ENCODE measurements around the gene TMEM217. TPM values are rescaled to one million over a fixed set of nuclear protein-coding genes. Genes with fewer than 3 reads are reported as not detected.

TMEM217 gene
- total RNA-seq, 1 donor from 2014 or later = 4.0 TPM

DNA sequence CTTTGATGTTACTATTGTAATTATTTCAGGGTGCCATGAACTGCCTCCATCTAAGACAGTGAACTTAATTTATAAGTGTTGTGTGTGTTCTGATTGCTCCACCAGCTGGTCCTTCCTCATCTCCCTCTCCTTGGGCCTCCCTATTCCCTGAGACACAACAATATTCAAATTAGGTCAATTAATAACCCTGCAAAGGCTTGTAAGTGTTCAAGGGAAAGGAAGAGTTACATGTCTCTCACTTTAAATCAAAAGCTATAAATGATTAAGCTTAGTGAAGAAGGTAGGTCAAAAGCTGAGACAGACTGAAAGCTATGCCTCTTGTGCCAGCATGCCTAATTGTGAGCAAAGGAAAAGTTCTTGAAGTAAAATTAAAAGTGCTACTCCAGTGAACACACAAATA is 35.5 kb upstream of the TMEM217 start:
- no peak for DNase-seq (ENCODE audit: low spot score)
- peaks cover 38% of the 10 kb centered on the region for H3K36me3 Mint-ChIP-seq (ENCODE audit: low read depth)
- H3K27me3 Mint-ChIP-seq (ENCODE audit: low read depth) = no peaks in the 10 kb centered on the region
- H3K4me1 Mint-ChIP-seq (ENCODE audit: low read depth) = no peaks in the 10 kb centered on the region
- TF ChIP-seq, protein P1, sequence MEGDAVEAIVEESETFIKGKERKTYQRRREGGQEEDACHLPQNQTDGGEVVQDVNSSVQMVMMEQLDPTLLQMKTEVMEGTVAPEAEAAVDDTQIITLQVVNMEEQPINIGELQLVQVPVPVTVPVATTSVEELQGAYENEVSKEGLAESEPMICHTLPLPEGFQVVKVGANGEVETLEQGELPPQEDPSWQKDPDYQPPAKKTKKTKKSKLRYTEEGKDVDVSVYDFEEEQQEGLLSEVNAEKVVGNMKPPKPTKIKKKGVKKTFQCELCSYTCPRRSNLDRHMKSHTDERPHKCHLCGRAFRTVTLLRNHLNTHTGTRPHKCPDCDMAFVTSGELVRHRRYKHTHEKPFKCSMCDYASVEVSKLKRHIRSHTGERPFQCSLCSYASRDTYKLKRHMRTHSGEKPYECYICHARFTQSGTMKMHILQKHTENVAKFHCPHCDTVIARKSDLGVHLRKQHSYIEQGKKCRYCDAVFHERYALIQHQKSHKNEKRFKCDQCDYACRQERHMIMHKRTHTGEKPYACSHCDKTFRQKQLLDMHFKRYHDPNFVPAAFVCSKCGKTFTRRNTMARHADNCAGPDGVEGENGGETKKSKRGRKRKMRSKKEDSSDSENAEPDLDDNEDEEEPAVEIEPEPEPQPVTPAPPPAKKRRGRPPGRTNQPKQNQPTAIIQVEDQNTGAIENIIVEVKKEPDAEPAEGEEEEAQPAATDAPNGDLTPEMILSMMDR (IDR thresholded peaks at IDR 0.05) = no peak
- no peak overlapping the region for H3K27ac Mint-ChIP-seq (ENCODE audit: unreplicated experiment)
- peaks cover 2% of the 10 kb centered on the region for H3K9me3 Mint-ChIP-seq (ENCODE audit: low read depth)
- no peak overlapping the region for H3K4me3 Mint-ChIP-seq (ENCODE audit: unreplicated experiment)

DNA sequence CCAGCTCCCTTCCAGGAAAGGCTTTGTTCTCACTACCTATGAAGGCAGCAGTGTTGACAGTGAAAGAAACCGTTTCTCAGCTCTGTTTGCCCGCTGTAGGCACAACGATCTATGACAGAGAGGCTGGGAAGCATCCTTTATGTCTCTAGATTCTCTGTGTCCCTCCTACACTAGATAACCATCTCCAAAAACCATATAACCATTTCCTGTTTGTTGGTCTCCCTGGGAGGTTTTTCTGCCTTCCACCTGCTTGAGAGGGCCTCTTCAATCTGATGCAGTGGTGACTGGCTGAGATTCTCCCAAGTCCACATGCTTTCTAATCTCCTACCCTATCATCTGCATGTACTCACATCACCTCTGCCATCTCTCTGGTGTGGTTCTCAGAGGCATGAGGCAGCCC is 32.0 kb upstream of the TMEM217 start:
- no peaks in the 10 kb centered on the region for H3K4me1 Mint-ChIP-seq (ENCODE audit: low read depth)
- H3K4me3 Mint-ChIP-seq (ENCODE audit: unreplicated experiment) = no peak overlapping the region
- H3K27me3 Mint-ChIP-seq (ENCODE audit: low read depth) = no peaks in the 10 kb centered on the region
- no peak overlapping the region for H3K27ac Mint-ChIP-seq (ENCODE audit: unreplicated experiment)
- H3K9me3 Mint-ChIP-seq (ENCODE audit: low read depth) = no peaks in the 10 kb centered on the region
- no peak for DNase-seq (ENCODE audit: low spot score)
- peaks cover 36% of the 10 kb centered on the region for H3K36me3 Mint-ChIP-seq (ENCODE audit: low read depth)
- TF ChIP-seq, protein P1 (IDR thresholded peaks at IDR 0.05) = no peak

DNA sequence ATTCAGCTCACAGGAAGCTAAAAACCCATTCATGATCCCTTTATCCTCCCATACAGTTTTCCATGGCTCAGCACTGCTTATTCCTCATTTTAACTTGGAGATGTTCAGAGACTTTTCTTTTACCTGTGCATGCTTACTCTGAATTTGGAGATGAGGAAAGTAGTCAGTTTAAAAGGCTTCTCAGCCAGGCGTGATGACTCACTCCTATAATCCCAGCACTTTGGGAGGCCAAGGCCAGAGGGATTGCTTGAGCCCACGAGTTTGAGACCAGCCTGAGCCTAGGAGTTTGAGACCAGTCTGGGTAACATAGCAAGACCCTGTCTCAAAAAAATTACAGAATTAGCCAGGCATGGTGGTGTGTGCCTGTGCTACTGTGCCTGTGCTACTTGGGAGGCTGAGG is 30.3 kb upstream of the TMEM217 start:
- Mint-ChIP-seq H3K9me3 (ENCODE audit: low read depth) (no peaks in the 10 kb centered on the region), H3K36me3 (ENCODE audit: low read depth) (peaks cover 33% of the 10 kb centered on the region), H3K4me3 (ENCODE audit: unreplicated experiment) (no peak overlapping the region), H3K27me3 (ENCODE audit: low read depth) (no peaks in the 10 kb centered on the region), H3K27ac (ENCODE audit: unreplicated experiment) (no peak overlapping the region), H3K4me1 (ENCODE audit: low read depth) (peaks cover 11% of the 10 kb centered on the region)
- TF ChIP-seq, protein P1 (IDR thresholded peaks at IDR 0.05) = no peak
- DNase-seq (ENCODE audit: low spot score) = no peak

DNA sequence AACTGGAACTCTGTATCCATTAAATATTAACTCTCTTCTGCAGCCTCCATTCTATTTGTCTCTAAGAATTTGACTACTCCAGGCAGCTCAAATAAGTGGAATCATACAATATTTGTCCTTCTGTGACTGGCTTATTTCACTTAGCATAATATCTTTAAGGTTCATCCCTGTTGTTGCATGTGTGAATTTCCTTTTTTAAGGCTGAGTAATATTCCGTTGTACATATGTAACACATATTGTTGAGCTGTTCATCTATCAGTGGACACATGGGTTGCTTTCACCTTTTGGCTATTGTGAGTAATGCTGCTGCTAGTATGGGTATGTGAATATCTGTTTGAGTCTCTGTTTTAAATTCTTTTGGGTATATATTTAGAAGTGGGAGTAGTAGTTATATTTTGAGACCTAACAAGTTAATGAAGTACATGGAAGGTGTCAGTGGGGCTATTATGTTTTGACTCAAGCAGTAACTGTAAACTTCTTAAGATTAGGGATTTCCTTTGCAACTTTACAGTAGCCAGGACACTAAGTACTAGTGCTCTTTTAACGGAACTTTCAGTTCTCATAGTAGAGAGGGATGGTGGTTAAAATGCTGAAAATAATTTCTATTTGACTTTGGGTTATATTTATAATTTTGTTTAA is 29.7 kb upstream of the TMEM217 start:
- Mint-ChIP-seq H3K4me1 (ENCODE audit: low read depth) (peaks cover 17% of the 10 kb centered on the region), H3K4me3 (ENCODE audit: unreplicated experiment) (no peak overlapping the region), H3K9me3 (ENCODE audit: low read depth) (no peaks in the 10 kb centered on the region), H3K36me3 (ENCODE audit: low read depth) (peaks cover 32% of the 10 kb centered on the region), H3K27ac (ENCODE audit: unreplicated experiment) (no peak overlapping the region), H3K27me3 (ENCODE audit: low read depth) (no peaks in the 10 kb centered on the region)
- DNase-seq (ENCODE audit: low spot score) = no peak
- TF ChIP-seq, protein P1 (IDR thresholded peaks at IDR 0.05) = no peak

DNA sequence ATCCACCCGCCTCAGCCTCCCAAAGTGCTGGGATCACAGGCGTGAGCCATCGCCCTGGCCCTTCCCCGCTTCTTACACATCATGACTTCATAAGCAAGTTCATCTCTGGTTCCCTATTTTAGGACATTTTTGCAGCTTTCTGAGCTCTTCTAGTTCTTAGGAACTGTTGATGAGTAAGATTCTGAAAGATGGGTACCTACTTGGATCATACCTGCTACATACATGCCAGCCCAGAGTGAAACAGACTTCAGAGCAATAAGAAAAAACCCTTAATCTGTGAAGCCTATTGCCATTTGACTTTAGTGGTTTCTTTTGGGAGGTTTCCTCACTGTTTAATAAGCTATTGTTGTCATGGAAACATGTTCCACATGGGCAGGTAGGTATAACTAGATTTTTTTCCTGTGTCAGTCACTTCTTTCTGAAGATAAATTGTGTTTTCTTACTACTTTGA is 27.9 kb upstream of the TMEM217 start:
- H3K27ac Mint-ChIP-seq (ENCODE audit: unreplicated experiment) = no peak overlapping the region
- peaks cover 24% of the 10 kb centered on the region for H3K36me3 Mint-ChIP-seq (ENCODE audit: low read depth)
- TF ChIP-seq, protein P1 (IDR thresholded peaks at IDR 0.05) = no peak
- no peaks in the 10 kb centered on the region for H3K9me3 Mint-ChIP-seq (ENCODE audit: low read depth)
- DNase-seq (ENCODE audit: low spot score) = no peak
- no peaks in the 10 kb centered on the region for H3K27me3 Mint-ChIP-seq (ENCODE audit: low read depth)
- H3K4me1 Mint-ChIP-seq (ENCODE audit: low read depth) = peaks cover 34% of the 10 kb centered on the region
- no peak overlapping the region for H3K4me3 Mint-ChIP-seq (ENCODE audit: unreplicated experiment)

All from chondrocyte (in vitro differentiated cells).